Measurements from ENCODE around the gene SRGAP2C. TPM values are rescaled to one million over a fixed set of nuclear protein-coding genes. Genes with fewer than 3 reads are reported as not detected.
"Not testable (repeated sequence)": the region's sequence is repeated elsewhere in the genome, so short reads cannot be mapped to it uniquely, and the experiment has no call there.

SRGAP2C gene
- total RNA-seq, 1 donor from 2014 or later = 26.8 TPM

- Mint-ChIP-seq H3K27me3 (no peaks in the 10 kb centered on the region), H3K9me3 (no peaks in the 10 kb centered on the region), H3K4me1 (ENCODE audit: unreplicated experiment) (no peaks in the 10 kb centered on the region), H3K4me3 (no peak overlapping the region), H3K36me3 (no peaks in the 10 kb centered on the region), H3K27ac (no peak overlapping the region)
- TF ChIP-seq CTCF (conservative IDR thresholded peaks at IDR 0.05) = no peak
- DNase-seq (ENCODE audit: extremely low spot score, unreplicated experiment) = no peak
Measured at GRCh38 chr1:121408354-121408753, 223.6 kb downstream of the SRGAP2C start.

- no peak for DNase-seq (ENCODE audit: extremely low spot score, unreplicated experiment)
- no peaks in the 10 kb centered on the region for H3K9me3 Mint-ChIP-seq
- peaks cover 7% of the 10 kb centered on the region for H3K4me1 Mint-ChIP-seq (ENCODE audit: unreplicated experiment)
- H3K27me3 Mint-ChIP-seq = peaks cover 3% of the 10 kb centered on the region
- TF ChIP-seq CTCF (conservative IDR thresholded peaks at IDR 0.05) = no peak
- no peaks in the 10 kb centered on the region for H3K36me3 Mint-ChIP-seq
- H3K27ac Mint-ChIP-seq = no peak overlapping the region
- H3K4me3 Mint-ChIP-seq = no peak overlapping the region
Measured at GRCh38 chr1:121413821-121414220, 229.0 kb downstream of the SRGAP2C start.

- no peak for DNase-seq (ENCODE audit: extremely low spot score, unreplicated experiment)
- H3K9me3 Mint-ChIP-seq = no peaks in the 10 kb centered on the region
- H3K27me3 Mint-ChIP-seq = peaks cover 3% of the 10 kb centered on the region
- H3K4me3 Mint-ChIP-seq = no peak overlapping the region
- TF ChIP-seq CTCF (conservative IDR thresholded peaks at IDR 0.05) = no peak
- H3K36me3 Mint-ChIP-seq = no peaks in the 10 kb centered on the region
- no peak overlapping the region for H3K27ac Mint-ChIP-seq
- peaks cover 7% of the 10 kb centered on the region for H3K4me1 Mint-ChIP-seq (ENCODE audit: unreplicated experiment)
Measured at GRCh38 chr1:121414905-121415304, 230.1 kb downstream of the SRGAP2C start.

GRCh38 chr1:121417325-121417923, 232.6 kb downstream of the SRGAP2C start:
- no peak overlapping the region for H3K4me3 Mint-ChIP-seq
- TF ChIP-seq CTCF (conservative IDR thresholded peaks at IDR 0.05) = no peak
- no peaks in the 10 kb centered on the region for H3K36me3 Mint-ChIP-seq
- peaks cover 3% of the 10 kb centered on the region for H3K27me3 Mint-ChIP-seq
- DNase-seq (ENCODE audit: extremely low spot score, unreplicated experiment) = no peak
- H3K4me1 Mint-ChIP-seq (ENCODE audit: unreplicated experiment) = peaks cover 7% of the 10 kb centered on the region
- H3K27ac Mint-ChIP-seq = no peak overlapping the region
- no peaks in the 10 kb centered on the region for H3K9me3 Mint-ChIP-seq

GRCh38 chr1:121418369-121419049, 233.7 kb downstream of the SRGAP2C start:
- Mint-ChIP-seq H3K4me3 (peak overlapping the region; percentile 62), H3K9me3 (no peaks in the 10 kb centered on the region), H3K27ac (no peak overlapping the region), H3K4me1 (ENCODE audit: unreplicated experiment) (peaks cover 7% of the 10 kb centered on the region), H3K27me3 (peaks cover 3% of the 10 kb centered on the region), H3K36me3 (no peaks in the 10 kb centered on the region)
- TF ChIP-seq CTCF (conservative IDR thresholded peaks at IDR 0.05) = no peak
- no peak for DNase-seq (ENCODE audit: extremely low spot score, unreplicated experiment)

- not testable (repeated sequence) for H3K4me1 Mint-ChIP-seq (ENCODE audit: unreplicated experiment); H3K4me3 Mint-ChIP-seq; H3K9me3 Mint-ChIP-seq; H3K27ac Mint-ChIP-seq; H3K36me3 Mint-ChIP-seq; H3K27me3 Mint-ChIP-seq; DNase-seq (ENCODE audit: extremely low spot score, unreplicated experiment)
Measured at GRCh38 chr1:121419050-121419615, 234.4 kb downstream of the SRGAP2C start.

GRCh38 chr1:121421490-121421889, 236.7 kb downstream of the SRGAP2C start:
- not testable (repeated sequence) for H3K4me3 Mint-ChIP-seq; H3K27me3 Mint-ChIP-seq; H3K36me3 Mint-ChIP-seq; H3K9me3 Mint-ChIP-seq; H3K27ac Mint-ChIP-seq; H3K4me1 Mint-ChIP-seq (ENCODE audit: unreplicated experiment); DNase-seq (ENCODE audit: extremely low spot score, unreplicated experiment)

GRCh38 chr1:121423956-121424355, 239.2 kb downstream of the SRGAP2C start:
- DNase-seq (ENCODE audit: extremely low spot score, unreplicated experiment); H3K36me3 Mint-ChIP-seq; H3K4me1 Mint-ChIP-seq (ENCODE audit: unreplicated experiment); H3K4me3 Mint-ChIP-seq; H3K9me3 Mint-ChIP-seq; H3K27ac Mint-ChIP-seq; H3K27me3 Mint-ChIP-seq: not testable (repeated sequence)

GRCh38 chr1:121433517-121433916, 248.7 kb downstream of the SRGAP2C start:
- not testable (repeated sequence) for H3K4me3 Mint-ChIP-seq; H3K4me1 Mint-ChIP-seq (ENCODE audit: unreplicated experiment); H3K27me3 Mint-ChIP-seq; DNase-seq (ENCODE audit: extremely low spot score, unreplicated experiment); H3K27ac Mint-ChIP-seq; H3K9me3 Mint-ChIP-seq; H3K36me3 Mint-ChIP-seq
